ENCODE data around the gene LIX1L. TPM values are rescaled to one million over a fixed set of nuclear protein-coding genes. Genes with fewer than 3 reads are reported as not detected.

Gene LIX1L
- total RNA-seq, 4 donors from 2014 or later, result 30.8 to 57.1 (median 41.5) TPM

- no peaks in the 10 kb centered on the region for H3K36me3 ChIP-seq
- H3K4me3 ChIP-seq, result peak overlapping the region in 1 of 4 donors; percentile 34
- H3K4me1 ChIP-seq, result peaks cover 0 to 76% (median 48%) of the 10 kb centered on the region in 4 donors
- WGBS, 2 donors, result 40% methylated on average over 15 of the region's 15 CpGs
- H3K27ac ChIP-seq, result peak overlapping the region; percentile 67 to 99 (median 85)
- no peaks in the 10 kb centered on the region for H3K9me3 ChIP-seq
- TF ChIP-seq CTCF (IDR thresholded peaks at IDR 0.05) (no peak), POLR2A (IDR thresholded peaks at IDR 0.05) (peak in 1 of 2 donors; percentile 8), EP300 (IDR thresholded peaks at IDR 0.05) (peak in 1 of 2 donors; percentile 51)
- H3K27me3 ChIP-seq, result no peaks in the 10 kb centered on the region
- DNase-seq (ENCODE audit: low spot score in 2 of 2), result peak in 1 of 2 donors; percentile 69
These were observed 28.0 kb upstream of the LIX1L start for GRCh38 chr1:145985502-145986439.

- DNase-seq (ENCODE audit: low spot score in 2 of 2), result no peak
- H3K4me3 ChIP-seq, result peak overlapping the region in 1 of 4 donors; percentile 34
These were observed 27.3 kb upstream of the LIX1L start for GRCh38 chr1:145985129-145985501.

GRCh38 chr1:145983960-145984830 is 26.4 kb upstream of the LIX1L start:
- H3K9me3 ChIP-seq, result no peaks in the 10 kb centered on the region
- H3K27ac ChIP-seq, result peak overlapping the region; percentile 54 to 99 (median 85)
- H3K36me3 ChIP-seq, result no peaks in the 10 kb centered on the region
- H3K4me1 ChIP-seq, result peaks cover 0 to 79% (median 53%) of the 10 kb centered on the region in 4 donors
- WGBS, 2 donors, result 91 to 93% methylated on average over 12 of the region's 12 CpGs
- DNase-seq (ENCODE audit: low spot score in 2 of 2), result no peak
- no peak for TF ChIP-seq EP300 (IDR thresholded peaks at IDR 0.05)
- no peak for TF ChIP-seq POLR2A (IDR thresholded peaks at IDR 0.05)
- TF ChIP-seq CTCF (IDR thresholded peaks at IDR 0.05), result no peak
- H3K4me3 ChIP-seq, result no peak overlapping the region
- H3K27me3 ChIP-seq, result no peaks in the 10 kb centered on the region

More at GRCh38 chr1:145985129-145985501, 27.3 kb upstream of the LIX1L start:
- Histone ChIP-seq H3K9me3 (no peaks in the 10 kb centered on the region), H3K36me3 (no peaks in the 10 kb centered on the region), H3K4me1 (peaks cover 0 to 76% (median 49%) of the 10 kb centered on the region in 4 donors), H3K27ac (peak overlapping the region; percentile 67 to 99 (median 85)), H3K27me3 (no peaks in the 10 kb centered on the region)
- WGBS, 2 donors, result 52 to 55% methylated on average over 2 of the region's 2 CpGs
- TF ChIP-seq CTCF (IDR thresholded peaks at IDR 0.05), result no peak
- TF ChIP-seq EP300 (IDR thresholded peaks at IDR 0.05), result no peak
- no peak for TF ChIP-seq POLR2A (IDR thresholded peaks at IDR 0.05)

- H3K4me3 ChIP-seq, result no peak overlapping the region
- no peaks in the 10 kb centered on the region for H3K9me3 ChIP-seq
- peak overlapping the region; percentile 54 to 99 (median 93) for H3K27ac ChIP-seq
- no peaks in the 10 kb centered on the region for H3K36me3 ChIP-seq
- peak in 1 of 2 donors; percentile 17 for TF ChIP-seq EP300 (IDR thresholded peaks at IDR 0.05)
- TF ChIP-seq CTCF (IDR thresholded peaks at IDR 0.05), result no peak
- H3K27me3 ChIP-seq, result no peaks in the 10 kb centered on the region
- H3K4me1 ChIP-seq, result peaks cover 0 to 89% (median 60%) of the 10 kb centered on the region in 4 donors
- 81 to 97% methylated on average over 1 of the region's 1 CpG for WGBS, 2 donors
- no peak for DNase-seq (ENCODE audit: low spot score in 2 of 2)
These were observed 25.4 kb upstream of the LIX1L start for GRCh38 chr1:145983206-145983675.
